ENCODE measurements around the gene PRR20A. TPM values are rescaled to one million over a fixed set of nuclear protein-coding genes. Genes with fewer than 3 reads are reported as not detected.
"Not testable (repeated sequence)": the region's sequence is repeated elsewhere in the genome, so short reads cannot be mapped to it uniquely, and the experiment has no call there.

Gene PRR20A
- total RNA-seq: not detected in 2 replicates

DNA sequence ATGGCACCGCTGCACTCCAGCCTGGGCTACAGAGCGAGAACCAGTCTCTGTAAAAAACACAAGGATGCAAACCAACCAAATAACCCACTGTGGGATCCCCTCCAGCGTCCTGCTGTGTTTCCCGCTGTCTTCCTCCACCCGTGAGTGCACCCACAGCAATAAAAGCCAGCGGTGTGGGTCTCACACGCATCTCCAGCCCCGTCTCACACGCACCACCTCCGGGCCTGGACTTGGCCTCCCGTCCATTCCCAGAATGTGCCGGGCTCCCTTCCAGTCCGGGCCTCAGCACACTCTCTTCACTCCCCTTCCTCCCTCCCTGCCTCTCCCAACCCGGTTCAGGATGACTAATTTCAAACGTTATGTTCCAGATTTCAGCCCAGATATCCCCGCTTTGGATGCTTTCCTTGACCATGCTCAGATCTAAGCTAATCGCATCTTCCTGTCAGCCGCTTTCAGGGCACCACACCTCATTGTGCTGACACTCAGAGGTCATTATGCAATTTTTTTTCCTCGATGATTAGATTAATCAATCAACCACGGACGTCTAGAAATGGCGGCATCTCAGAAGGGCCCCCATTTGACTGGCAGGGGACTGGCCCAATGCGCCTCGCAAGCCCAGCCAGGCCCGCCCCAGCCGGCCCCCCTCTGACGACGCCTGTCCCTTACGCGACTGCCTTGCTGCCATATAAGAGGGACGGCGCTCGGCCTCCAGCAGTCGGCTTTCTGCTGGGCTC, at the start of gene PRR20A:
Gene PRR20A, plus strand, starts transcription at position 684 of the 734 bp plus-strand sequence. CDS start 387 bp downstream, outside the sequence.
- DNase-seq (ENCODE audit: low read depth in 2 of 2): not testable (repeated sequence)

DNA sequence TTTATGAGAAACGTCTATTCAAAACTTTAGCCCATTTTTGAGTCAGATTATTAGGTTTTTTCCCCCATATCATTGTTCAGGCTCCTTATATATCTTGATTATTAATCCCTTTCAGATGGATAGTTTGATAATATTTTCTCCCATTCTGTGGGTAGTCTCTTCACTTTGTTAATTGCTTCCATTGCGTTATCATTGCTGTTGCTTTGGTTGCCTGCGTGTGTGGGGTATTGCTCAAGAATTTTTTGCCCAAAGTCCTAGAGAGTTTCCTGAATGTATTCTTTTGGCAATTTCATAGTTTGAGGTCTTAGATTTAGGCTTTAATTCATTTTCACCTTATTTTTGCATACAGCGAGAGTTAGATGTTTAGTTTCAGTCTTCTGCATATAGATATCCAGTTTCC, 25.8 kb upstream of the PRR20A start:
- DNase-seq (ENCODE audit: low read depth in 2 of 2): no peak

DNA sequence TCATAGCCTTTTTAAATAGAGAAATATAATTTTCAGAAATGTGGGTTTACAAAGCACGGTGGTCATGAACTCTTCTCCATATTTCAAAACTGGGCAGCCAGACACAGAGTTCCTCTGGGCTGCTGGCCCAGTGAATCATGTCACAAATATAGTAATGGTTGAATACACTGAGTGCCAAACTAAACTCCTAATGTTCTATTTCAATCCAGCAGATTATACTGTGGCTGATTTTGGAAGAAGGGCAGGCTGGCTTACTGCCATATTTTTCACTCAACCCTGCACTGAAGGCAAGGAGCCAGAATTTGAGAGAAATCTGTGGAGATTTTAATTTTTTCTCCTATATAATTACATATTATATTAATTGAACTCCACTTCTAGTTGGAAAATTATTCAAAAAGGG, 17.0 kb upstream of the PRR20A start:
- no peak for DNase-seq (ENCODE audit: low read depth in 2 of 2)

DNA sequence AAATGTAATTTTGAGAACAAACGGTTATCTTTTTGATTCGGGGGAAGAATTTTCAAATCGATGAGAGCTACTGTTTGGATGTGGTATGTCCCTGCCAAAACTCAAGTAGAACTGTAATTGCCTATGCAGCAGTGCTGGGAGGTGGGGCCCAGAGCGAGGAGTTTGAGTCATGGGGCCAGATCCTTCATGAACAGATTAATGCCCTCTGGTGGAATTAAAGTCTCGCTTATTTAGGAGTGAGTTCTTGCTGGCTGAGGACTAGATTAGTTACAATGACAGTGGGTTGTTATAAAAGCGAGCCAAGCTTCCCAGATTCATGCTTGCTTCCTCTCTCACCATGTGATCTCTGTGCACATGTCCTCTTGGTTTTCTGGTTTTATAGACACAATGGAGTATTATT, 11.8 kb upstream of the PRR20A start:
- no peak for DNase-seq (ENCODE audit: low read depth in 2 of 2)

DNA sequence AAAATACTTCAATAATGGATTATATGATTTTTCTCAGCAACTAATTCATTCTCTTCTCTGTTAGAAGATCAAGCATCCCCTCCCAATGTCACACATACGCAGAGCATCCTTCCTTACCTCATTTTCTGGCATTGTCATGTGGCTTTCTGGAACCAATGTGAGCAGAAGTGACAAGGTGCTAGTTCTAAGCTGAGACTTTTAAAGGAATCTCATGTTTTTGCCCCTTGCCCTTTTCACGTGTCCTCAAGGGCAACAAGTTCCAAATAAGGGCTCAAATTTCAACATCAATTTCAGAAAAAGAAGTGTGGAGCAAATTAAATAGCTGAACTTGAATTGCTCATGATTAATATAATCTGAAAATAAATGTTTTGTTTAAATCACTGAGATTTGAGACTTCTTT, 4.6 kb upstream of the PRR20A start:
- DNase-seq (ENCODE audit: low read depth in 2 of 2): no peak

DNA sequence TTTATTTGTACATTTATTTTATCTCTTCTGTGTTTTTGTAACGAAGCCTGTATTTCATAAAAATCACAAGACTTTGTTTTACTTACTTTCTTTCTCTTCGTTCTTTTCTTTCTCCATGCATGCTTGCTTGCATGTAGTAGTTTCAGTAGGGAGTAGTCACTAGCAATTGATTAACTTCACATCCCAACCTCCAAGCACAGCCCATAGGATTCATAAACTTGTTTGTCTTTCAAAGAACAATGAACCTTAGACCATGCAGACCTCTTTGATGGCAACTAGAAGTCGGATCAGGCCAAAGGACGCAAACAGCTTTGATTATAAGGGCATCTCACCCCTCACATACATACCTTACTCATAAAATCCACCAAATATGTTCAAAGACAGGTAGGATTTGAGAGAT, 3.1 kb upstream of the PRR20A start:
- DNase-seq (ENCODE audit: low read depth in 2 of 2): no peak

DNA sequence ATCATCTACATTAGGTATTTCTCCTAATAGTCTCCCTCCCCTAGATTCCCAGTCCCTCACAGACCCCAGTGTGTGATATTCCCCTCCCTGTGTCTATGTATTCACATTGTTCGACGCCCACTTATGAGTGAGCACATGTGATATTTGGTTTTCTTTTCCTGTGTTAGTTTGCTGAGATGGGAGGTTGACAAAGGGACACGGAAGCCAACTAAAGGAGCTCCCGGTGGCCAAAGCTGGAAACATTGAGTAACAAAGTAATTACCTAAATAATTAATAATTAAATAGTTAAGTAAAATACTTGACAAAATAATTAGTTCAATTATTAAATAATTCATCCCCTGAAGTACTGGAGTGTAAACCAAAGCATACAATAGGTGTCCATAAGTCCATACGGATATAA, 1.7 kb upstream of the PRR20A start:
- no peak for DNase-seq (ENCODE audit: low read depth in 2 of 2)

DNA sequence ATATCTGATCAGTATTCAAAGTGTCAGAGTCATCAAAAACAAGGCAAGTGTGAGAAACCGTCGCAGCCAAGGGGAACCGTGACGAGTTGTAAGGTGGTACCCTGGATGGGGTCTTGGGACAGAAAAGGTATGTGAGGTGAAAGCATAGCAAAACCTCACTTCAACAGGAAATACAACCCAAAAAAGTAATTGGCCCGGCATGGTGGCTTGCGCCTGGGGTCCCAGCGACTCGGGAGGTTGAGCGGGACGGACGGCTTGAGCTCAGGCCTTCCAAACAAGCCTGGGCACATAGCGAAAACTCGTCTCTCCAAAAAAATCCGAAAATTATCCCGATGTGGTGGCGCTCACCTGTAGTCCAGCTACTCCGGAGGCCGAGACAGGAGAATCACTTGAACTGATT, 937 bp upstream of the PRR20A start:
- not testable (repeated sequence) for DNase-seq (ENCODE audit: low read depth in 2 of 2)

DNA sequence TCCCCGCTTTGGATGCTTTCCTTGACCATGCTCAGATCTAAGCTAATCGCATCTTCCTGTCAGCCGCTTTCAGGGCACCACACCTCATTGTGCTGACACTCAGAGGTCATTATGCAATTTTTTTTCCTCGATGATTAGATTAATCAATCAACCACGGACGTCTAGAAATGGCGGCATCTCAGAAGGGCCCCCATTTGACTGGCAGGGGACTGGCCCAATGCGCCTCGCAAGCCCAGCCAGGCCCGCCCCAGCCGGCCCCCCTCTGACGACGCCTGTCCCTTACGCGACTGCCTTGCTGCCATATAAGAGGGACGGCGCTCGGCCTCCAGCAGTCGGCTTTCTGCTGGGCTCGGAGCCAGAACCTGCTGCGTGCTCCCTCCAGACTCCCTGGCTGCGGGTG, 6.5 kb downstream of the PRR20A start, which contains the start of gene PRR20B:
Gene PRR20B, plus strand, starts transcription at position 301 of the 400 bp plus-strand sequence. CDS start 387 bp downstream, outside the sequence.
- not testable (repeated sequence) for DNase-seq (ENCODE audit: low read depth in 2 of 2)

DNA sequence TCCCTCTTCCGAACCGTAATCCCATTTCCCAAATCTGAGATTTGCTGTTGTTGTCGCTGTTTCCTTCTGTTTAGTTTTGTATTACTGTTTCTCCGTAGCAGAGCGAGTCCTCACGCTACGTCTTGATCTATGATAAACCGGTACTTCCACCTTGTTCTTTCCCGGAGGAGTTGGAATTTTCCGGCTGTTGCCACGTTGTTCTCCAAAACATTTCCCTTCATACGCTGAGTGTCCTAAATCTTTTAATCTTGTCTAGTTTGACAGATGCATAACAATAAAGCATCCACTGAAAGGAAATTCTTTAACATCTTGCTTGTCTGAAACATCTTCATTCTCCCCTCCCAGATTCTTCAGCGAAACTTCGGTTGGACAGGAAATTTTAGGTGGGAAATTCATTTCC, 7.4 kb downstream of the PRR20A start:
- not testable (repeated sequence) for DNase-seq (ENCODE audit: low read depth in 2 of 2)

DNA sequence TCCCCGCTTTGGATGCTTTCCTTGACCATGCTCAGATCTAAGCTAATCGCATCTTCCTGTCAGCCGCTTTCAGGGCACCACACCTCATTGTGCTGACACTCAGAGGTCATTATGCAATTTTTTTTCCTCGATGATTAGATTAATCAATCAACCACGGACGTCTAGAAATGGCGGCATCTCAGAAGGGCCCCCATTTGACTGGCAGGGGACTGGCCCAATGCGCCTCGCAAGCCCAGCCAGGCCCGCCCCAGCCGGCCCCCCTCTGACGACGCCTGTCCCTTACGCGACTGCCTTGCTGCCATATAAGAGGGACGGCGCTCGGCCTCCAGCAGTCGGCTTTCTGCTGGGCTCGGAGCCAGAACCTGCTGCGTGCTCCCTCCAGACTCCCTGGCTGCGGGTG, 13.0 kb downstream of the PRR20A start, which contains the start of gene PRR20C:
Gene PRR20C, plus strand, starts transcription at position 301 of the 400 bp plus-strand sequence. CDS start 387 bp downstream, outside the sequence.
- DNase-seq (ENCODE audit: low read depth in 2 of 2): not testable (repeated sequence)

DNA sequence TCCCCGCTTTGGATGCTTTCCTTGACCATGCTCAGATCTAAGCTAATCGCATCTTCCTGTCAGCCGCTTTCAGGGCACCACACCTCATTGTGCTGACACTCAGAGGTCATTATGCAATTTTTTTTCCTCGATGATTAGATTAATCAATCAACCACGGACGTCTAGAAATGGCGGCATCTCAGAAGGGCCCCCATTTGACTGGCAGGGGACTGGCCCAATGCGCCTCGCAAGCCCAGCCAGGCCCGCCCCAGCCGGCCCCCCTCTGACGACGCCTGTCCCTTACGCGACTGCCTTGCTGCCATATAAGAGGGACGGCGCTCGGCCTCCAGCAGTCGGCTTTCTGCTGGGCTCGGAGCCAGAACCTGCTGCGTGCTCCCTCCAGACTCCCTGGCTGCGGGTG, 19.6 kb downstream of the PRR20A start, which contains the start of gene PRR20D:
Gene PRR20D, plus strand, starts transcription at position 301 of the 400 bp plus-strand sequence. CDS start 387 bp downstream, outside the sequence.
- not testable (repeated sequence) for DNase-seq (ENCODE audit: low read depth in 2 of 2)

DNA sequence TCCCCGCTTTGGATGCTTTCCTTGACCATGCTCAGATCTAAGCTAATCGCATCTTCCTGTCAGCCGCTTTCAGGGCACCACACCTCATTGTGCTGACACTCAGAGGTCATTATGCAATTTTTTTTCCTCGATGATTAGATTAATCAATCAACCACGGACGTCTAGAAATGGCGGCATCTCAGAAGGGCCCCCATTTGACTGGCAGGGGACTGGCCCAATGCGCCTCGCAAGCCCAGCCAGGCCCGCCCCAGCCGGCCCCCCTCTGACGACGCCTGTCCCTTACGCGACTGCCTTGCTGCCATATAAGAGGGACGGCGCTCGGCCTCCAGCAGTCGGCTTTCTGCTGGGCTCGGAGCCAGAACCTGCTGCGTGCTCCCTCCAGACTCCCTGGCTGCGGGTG, 26.2 kb downstream of the PRR20A start, which contains the start of gene PRR20E:
Gene PRR20E, plus strand, starts transcription at position 301 of the 400 bp plus-strand sequence. CDS start 387 bp downstream, outside the sequence.
- not testable (repeated sequence) for DNase-seq (ENCODE audit: low read depth in 2 of 2)

DNA sequence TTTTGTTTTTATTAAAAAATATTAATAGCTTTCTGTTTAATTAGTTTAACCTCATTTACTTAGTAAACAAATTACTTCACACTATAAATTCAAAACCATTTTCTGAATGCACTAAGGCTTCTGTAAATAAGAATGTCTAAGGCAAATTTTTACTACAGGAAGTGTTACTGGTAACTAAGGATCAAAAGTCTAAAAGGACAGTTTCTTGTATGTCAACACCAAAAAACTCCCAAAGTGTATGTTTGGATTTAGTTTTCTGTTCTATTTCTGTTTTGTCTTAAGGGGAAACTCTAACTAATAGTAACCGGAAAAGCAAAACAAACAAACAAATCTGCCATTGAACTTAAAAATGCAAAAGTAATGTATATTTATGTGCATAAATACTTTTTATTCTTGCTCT, 50.9 kb downstream of the PRR20A start:
- DNase-seq (ENCODE audit: low read depth in 2 of 2): no peak

Other genes with a start within 250 kb of the PRR20A start
- not detected in 2 replicates for gene PRR20B, start 6.6 kb downstream of the PRR20A start, total RNA-seq
- not detected in 2 replicates for gene PRR20C, start 13.1 kb downstream of the PRR20A start, total RNA-seq
- gene PRR20D, start 19.7 kb downstream of the PRR20A start, total RNA-seq: not detected in 2 replicates
- gene PRR20E, start 26.3 kb downstream of the PRR20A start, total RNA-seq: not detected in 2 replicates

Measured in lung microvascular endothelial cell (primary cell).